ENCODE data around the gene KCNK5. TPM values are rescaled to one million over a fixed set of nuclear protein-coding genes. Genes with fewer than 3 reads are reported as not detected.

KCNK5 gene
- total RNA-seq, 6 experiments from 2014 or later: not detected

GRCh38 chr6:39211183-39211582 is 18.1 kb downstream of the KCNK5 start:
- peaks cover 2% of the 10 kb centered on the region for H3K27me3 Mint-ChIP-seq (ENCODE audit: insufficient read depth)
- no peak overlapping the region for H3K4me3 Mint-ChIP-seq
- DNase-seq: no peak
- peaks cover 4% of the 10 kb centered on the region; the same call in 1 of the 2 replicates for H3K36me3 Mint-ChIP-seq (ENCODE audit: low read depth)
- TF ChIP-seq CTCF (IDR thresholded peaks at IDR 0.05): no peak
- H3K4me1 Mint-ChIP-seq (ENCODE audit: low read depth): no peaks in the 10 kb centered on the region
- H3K9me3 Mint-ChIP-seq: peaks cover 30% of the 10 kb centered on the region
- H3K27ac Mint-ChIP-seq: no peak overlapping the region

GRCh38 chr6:39210450-39210849 is 18.8 kb downstream of the KCNK5 start:
- no peak overlapping the region for H3K4me3 Mint-ChIP-seq
- no peak overlapping the region for H3K27ac Mint-ChIP-seq
- peaks cover 36% of the 10 kb centered on the region for H3K9me3 Mint-ChIP-seq
- H3K4me1 Mint-ChIP-seq (ENCODE audit: low read depth): no peaks in the 10 kb centered on the region
- TF ChIP-seq CTCF (IDR thresholded peaks at IDR 0.05): no peak
- H3K27me3 Mint-ChIP-seq (ENCODE audit: insufficient read depth): peaks cover 2% of the 10 kb centered on the region
- H3K36me3 Mint-ChIP-seq (ENCODE audit: low read depth): peaks cover 4% of the 10 kb centered on the region; the same call in 1 of the 2 replicates
- DNase-seq: no peak

- Mint-ChIP-seq H3K27ac (no peak overlapping the region), H3K27me3 (ENCODE audit: insufficient read depth) (peaks cover 2% of the 10 kb centered on the region), H3K36me3 (ENCODE audit: low read depth) (peaks cover 4% of the 10 kb centered on the region; the same call in 1 of the 2 replicates), H3K4me3 (no peak overlapping the region), H3K9me3 (peaks cover 36% of the 10 kb centered on the region), H3K4me1 (ENCODE audit: low read depth) (no peaks in the 10 kb centered on the region)
- no peak for TF ChIP-seq CTCF (IDR thresholded peaks at IDR 0.05)
- DNase-seq: no peak
These were observed 19.4 kb downstream of the KCNK5 start for GRCh38 chr6:39209911-39210310.

GRCh38 chr6:39209360-39209811 is 19.9 kb downstream of the KCNK5 start:
- peaks cover 2% of the 10 kb centered on the region for H3K27me3 Mint-ChIP-seq (ENCODE audit: insufficient read depth)
- H3K36me3 Mint-ChIP-seq (ENCODE audit: low read depth): peaks cover 4% of the 10 kb centered on the region; the same call in 1 of the 2 replicates
- peaks cover 40% of the 10 kb centered on the region for H3K9me3 Mint-ChIP-seq
- H3K4me1 Mint-ChIP-seq (ENCODE audit: low read depth): no peaks in the 10 kb centered on the region
- no peak overlapping the region for H3K4me3 Mint-ChIP-seq
- TF ChIP-seq CTCF (IDR thresholded peaks at IDR 0.05): no peak
- H3K27ac Mint-ChIP-seq: no peak overlapping the region
- DNase-seq: no peak

GRCh38 chr6:39208223-39208739 is 21.0 kb downstream of the KCNK5 start:
- no peaks in the 10 kb centered on the region for H3K4me1 Mint-ChIP-seq (ENCODE audit: low read depth)
- peaks cover 2% of the 10 kb centered on the region for H3K27me3 Mint-ChIP-seq (ENCODE audit: insufficient read depth)
- DNase-seq: no peak
- H3K36me3 Mint-ChIP-seq (ENCODE audit: low read depth): peaks cover 2% of the 10 kb centered on the region; the same call in 1 of the 2 replicates
- H3K4me3 Mint-ChIP-seq: no peak overlapping the region
- no peak for TF ChIP-seq CTCF (IDR thresholded peaks at IDR 0.05)
- peaks cover 41% of the 10 kb centered on the region for H3K9me3 Mint-ChIP-seq
- no peak overlapping the region for H3K27ac Mint-ChIP-seq
